ENCODE data around the gene MYO5A. TPM values are rescaled to one million over a fixed set of nuclear protein-coding genes. Genes with fewer than 3 reads are reported as not detected.

The MYO5A gene
- total RNA-seq, 2 donors from 2014 or later, result 50.6 to 58.4 TPM

- H3K9me3 ChIP-seq (ENCODE audit: control insufficient read depth, low read length, poor library complexity, severe bottlenecking), result no peaks in the 10 kb centered on the region
- H3K4me3 Mint-ChIP-seq, result no peak overlapping the region
- no peak for DNase-seq
- H3K36me3 Mint-ChIP-seq (ENCODE audit: low read depth), result peaks cover 6% of the 10 kb centered on the region
- H3K27ac Mint-ChIP-seq, result peak overlapping the region; percentile 91
- no peaks in the 10 kb centered on the region for H3K27me3 Mint-ChIP-seq
- no peak for ATAC-seq
- H3K4me1 Mint-ChIP-seq, result peaks cover 12% of the 10 kb centered on the region
These were observed 199.5 kb downstream of the MYO5A start for GRCh38 chr15:52329150-52329549.

- Mint-ChIP-seq H3K4me1 (peaks cover 12% of the 10 kb centered on the region), H3K36me3 (ENCODE audit: low read depth) (peaks cover 6% of the 10 kb centered on the region), H3K4me3 (no peak overlapping the region), H3K27ac (peak overlapping the region; percentile 91), H3K27me3 (no peaks in the 10 kb centered on the region)
- DNase-seq (no peak), ATAC-seq (no peak)
- no peaks in the 10 kb centered on the region for H3K9me3 ChIP-seq (ENCODE audit: control insufficient read depth, low read length, poor library complexity, severe bottlenecking)
These were observed 200.0 kb downstream of the MYO5A start for GRCh38 chr15:52328680-52329079.

GRCh38 chr15:52326756-52327155, 201.9 kb downstream of the MYO5A start:
- H3K27ac Mint-ChIP-seq, result no peak overlapping the region
- ATAC-seq (no peak), DNase-seq (no peak)
- peaks cover 6% of the 10 kb centered on the region for H3K4me1 Mint-ChIP-seq
- H3K27me3 Mint-ChIP-seq, result no peaks in the 10 kb centered on the region
- H3K4me3 Mint-ChIP-seq, result no peak overlapping the region
- no peaks in the 10 kb centered on the region for H3K9me3 ChIP-seq (ENCODE audit: control insufficient read depth, low read length, poor library complexity, severe bottlenecking)
- H3K36me3 Mint-ChIP-seq (ENCODE audit: low read depth), result peaks cover 6% of the 10 kb centered on the region

- Mint-ChIP-seq H3K4me1 (no peaks in the 10 kb centered on the region), H3K27me3 (no peaks in the 10 kb centered on the region), H3K27ac (no peak overlapping the region), H3K4me3 (peak overlapping the region; percentile 45), H3K36me3 (ENCODE audit: low read depth) (peaks cover 15% of the 10 kb centered on the region)
- H3K9me3 ChIP-seq (ENCODE audit: control insufficient read depth, low read length, poor library complexity, severe bottlenecking), result no peaks in the 10 kb centered on the region
- no peak for ATAC-seq
- DNase-seq, result no peak
These were observed 204.6 kb downstream of the MYO5A start for GRCh38 chr15:52324109-52324508.

- Mint-ChIP-seq H3K27ac (no peak overlapping the region), H3K27me3 (no peaks in the 10 kb centered on the region), H3K4me3 (no peak overlapping the region), H3K4me1 (peaks cover 2% of the 10 kb centered on the region), H3K36me3 (ENCODE audit: low read depth) (peaks cover 14% of the 10 kb centered on the region)
- H3K9me3 ChIP-seq (ENCODE audit: control insufficient read depth, low read length, poor library complexity, severe bottlenecking), result no peaks in the 10 kb centered on the region
- no peak for ATAC-seq
- DNase-seq, result no peak
These were observed 209.8 kb downstream of the MYO5A start for GRCh38 chr15:52318729-52319500.

GRCh38 chr15:52317688-52318087, 211.0 kb downstream of the MYO5A start:
- H3K4me1 Mint-ChIP-seq, result peaks cover 2% of the 10 kb centered on the region
- ATAC-seq (no peak), DNase-seq (no peak)
- H3K36me3 Mint-ChIP-seq (ENCODE audit: low read depth), result peaks cover 19% of the 10 kb centered on the region
- H3K27me3 Mint-ChIP-seq, result no peaks in the 10 kb centered on the region
- H3K9me3 ChIP-seq (ENCODE audit: control insufficient read depth, low read length, poor library complexity, severe bottlenecking), result no peaks in the 10 kb centered on the region
- H3K4me3 Mint-ChIP-seq, result no peak overlapping the region
- H3K27ac Mint-ChIP-seq, result peak overlapping the region; percentile 51

- H3K27ac Mint-ChIP-seq, result peak overlapping the region; percentile 51
- DNase-seq (no peak), ATAC-seq (no peak)
- H3K36me3 Mint-ChIP-seq (ENCODE audit: low read depth), result peaks cover 19% of the 10 kb centered on the region
- H3K4me1 Mint-ChIP-seq, result peaks cover 2% of the 10 kb centered on the region
- H3K9me3 ChIP-seq (ENCODE audit: control insufficient read depth, low read length, poor library complexity, severe bottlenecking), result no peaks in the 10 kb centered on the region
- no peaks in the 10 kb centered on the region for H3K27me3 Mint-ChIP-seq
- H3K4me3 Mint-ChIP-seq, result no peak overlapping the region
These were observed 211.7 kb downstream of the MYO5A start for GRCh38 chr15:52317022-52317421.

- no peak for ATAC-seq
- H3K4me3 Mint-ChIP-seq, result no peak overlapping the region
- DNase-seq, result no peak
- no peaks in the 10 kb centered on the region for H3K9me3 ChIP-seq (ENCODE audit: control insufficient read depth, low read length, poor library complexity, severe bottlenecking)
- H3K27me3 Mint-ChIP-seq, result no peaks in the 10 kb centered on the region
- peak overlapping the region; percentile 24 for H3K27ac Mint-ChIP-seq
- H3K4me1 Mint-ChIP-seq, result peaks cover 6% of the 10 kb centered on the region
- peaks cover 15% of the 10 kb centered on the region for H3K36me3 Mint-ChIP-seq (ENCODE audit: low read depth)
These were observed 219.5 kb downstream of the MYO5A start for GRCh38 chr15:52309154-52309548.

- peaks cover 14% of the 10 kb centered on the region for H3K36me3 Mint-ChIP-seq (ENCODE audit: low read depth)
These were observed 220.1 kb downstream of the MYO5A start for GRCh38 chr15:52308446-52309153.

GRCh38 chr15:52307847-52308246, 220.8 kb downstream of the MYO5A start:
- DNase-seq (no peak), ATAC-seq (no peak)
- H3K4me3 Mint-ChIP-seq, result no peak overlapping the region
- no peaks in the 10 kb centered on the region for H3K9me3 ChIP-seq (ENCODE audit: control insufficient read depth, low read length, poor library complexity, severe bottlenecking)
- no peak overlapping the region for H3K27ac Mint-ChIP-seq
- no peaks in the 10 kb centered on the region for H3K27me3 Mint-ChIP-seq
- peaks cover 9% of the 10 kb centered on the region for H3K36me3 Mint-ChIP-seq (ENCODE audit: low read depth)
- peaks cover 11% of the 10 kb centered on the region for H3K4me1 Mint-ChIP-seq

More at GRCh38 chr15:52308446-52309153, 220.1 kb downstream of the MYO5A start:
- Mint-ChIP-seq H3K4me1 (peaks cover 6% of the 10 kb centered on the region), H3K27ac (peak overlapping the region; percentile 24), H3K4me3 (no peak overlapping the region), H3K27me3 (no peaks in the 10 kb centered on the region)
- no peak for ATAC-seq
- H3K9me3 ChIP-seq (ENCODE audit: control insufficient read depth, low read length, poor library complexity, severe bottlenecking), result no peaks in the 10 kb centered on the region
- DNase-seq, result no peak

GRCh38 chr15:52306270-52306669, 222.4 kb downstream of the MYO5A start:
- peaks cover 8% of the 10 kb centered on the region for H3K36me3 Mint-ChIP-seq (ENCODE audit: low read depth)
- no peak for ATAC-seq
- no peak overlapping the region for H3K4me3 Mint-ChIP-seq
- no peak overlapping the region for H3K27ac Mint-ChIP-seq
- no peaks in the 10 kb centered on the region for H3K9me3 ChIP-seq (ENCODE audit: control insufficient read depth, low read length, poor library complexity, severe bottlenecking)
- DNase-seq, result no peak
- H3K4me1 Mint-ChIP-seq, result peaks cover 10% of the 10 kb centered on the region
- H3K27me3 Mint-ChIP-seq, result no peaks in the 10 kb centered on the region

GRCh38 chr15:52303093-52303772, 225.4 kb downstream of the MYO5A start:
- Mint-ChIP-seq H3K27me3 (no peaks in the 10 kb centered on the region), H3K36me3 (ENCODE audit: low read depth) (peaks cover 6% of the 10 kb centered on the region), H3K4me1 (peaks cover 6% of the 10 kb centered on the region), H3K27ac (peak overlapping the region; percentile 32), H3K4me3 (no peak overlapping the region)
- no peak for DNase-seq
- no peaks in the 10 kb centered on the region for H3K9me3 ChIP-seq (ENCODE audit: control insufficient read depth, low read length, poor library complexity, severe bottlenecking)
- no peak for ATAC-seq

- H3K4me3 Mint-ChIP-seq, result no peak overlapping the region
- H3K27ac Mint-ChIP-seq, result no peak overlapping the region
- ATAC-seq (no peak), DNase-seq (no peak)
- peaks cover 6% of the 10 kb centered on the region for H3K4me1 Mint-ChIP-seq
- H3K36me3 Mint-ChIP-seq (ENCODE audit: low read depth), result peaks cover 6% of the 10 kb centered on the region
- peaks cover 5% of the 10 kb centered on the region for H3K27me3 Mint-ChIP-seq
- no peaks in the 10 kb centered on the region for H3K9me3 ChIP-seq (ENCODE audit: control insufficient read depth, low read length, poor library complexity, severe bottlenecking)
These were observed 227.3 kb downstream of the MYO5A start for GRCh38 chr15:52301265-52301847.
